Pulmonary artery endothelial cell (primary cell): Measurements from ENCODE around the gene MELK. TPM values are rescaled to one million over a fixed set of nuclear protein-coding genes. Genes with fewer than 3 reads are reported as not detected.

Experiments
- total RNA-seq: library from RNA; depleted of rRNA; stranded (reverse); fragments of >200 nt; gene quantifications from 2 replicates; pipeline ENCODE4 v1.2.3, GENCODE V29; 2014

The MELK gene
- total RNA-seq, 1 donor from 2014 or later: 28.6 TPM

Other genes with a start within 250 kb of the MELK start
- gene RNF38, start 172.6 kb upstream of the MELK start, total RNA-seq: 14.0 and 16.0 TPM in 2 replicates